GM12878 (cell line): ENCODE measurements around the gene NEAT1. TPM values are rescaled to one million over a fixed set of nuclear protein-coding genes. Genes with fewer than 3 reads are reported as not detected.

Experiments used
- ATAC-seq: fragments of 200-7000 bp; cut with Tn5 transposase; 3 replicates; pipeline ENCODE4 v1.9.1; 2020; ENCODE audit warnings: mild to moderate bottlenecking, moderate library complexity
- BruUV-seq: library from RNA; stranded (reverse); fragments of 400-500 nt; replicated peaks from 2 replicates; lab custom pipeline; 2021; lab: Mats Ljungman, UMichigan
- CTCF ChIA-PET: fragments of 300-600 bp; sonication (Branson Sonifier 250); formaldehyde crosslinking; extraction: SDS; loops from one replicate; lab custom pipeline; 2021; ENCODE audit warnings: inconsistent platforms; lab: Yijun Ruan, JAX
- POLR2A ChIA-PET: fragments of 350-600 bp; formaldehyde crosslinking; extraction: SDS; loops from one replicate; lab custom pipeline; 2021; ENCODE audit warnings: inconsistent platforms; lab: Charles Lee
- RAD21 ChIA-PET: fragments of 300-600 bp; sonication (Branson Sonifier 250); formaldehyde crosslinking; loops from one replicate; lab custom pipeline; 2023; ENCODE audit warnings: antibody characterized with exemption; ENCODE audit not compliant: unreplicated experiment; lab: Charles Lee
- SMC1A ChIA-PET: fragments of 300-600 bp; sonication (Branson Sonifier 250); formaldehyde crosslinking; loops from one replicate; lab custom pipeline; 2023; ENCODE audit not compliant: unreplicated experiment, uncharacterized antibody; lab: Charles Lee
- DNase-seq: peaks from one replicate; pipeline ENCODE4 v3.0.0-alpha.2; 2011; ENCODE audit warnings: low read depth, low spot score
- FAIRE-seq: peaks from 3 replicates; lab custom pipeline; 2011; peaks lifted over from hg19 to GRCh38; lab: Jason Lieb, UNC
- H2AFZ ChIP-seq: 2 replicates; pipeline ENCODE4 v1.6.0; 2011; ENCODE audit warnings: low read depth, low read length, control low read depth; ENCODE audit not compliant: control insufficient read depth
- H3K27ac ChIP-seq: 2 replicates; pipeline ENCODE4 v1.5.1; 2011; ENCODE audit warnings: control low read depth; ENCODE audit not compliant: control insufficient read depth, insufficient read depth
- H3K27me3 ChIP-seq, 2 experiments: replicated peaks in 1 of 2; 2 replicates each; pipeline versions ENCODE4 v1.6.0 to v1.6.1; 2011; ENCODE audit warnings: low read length in 1 of 2; ENCODE audit not compliant: control insufficient read depth in 2 of 2, insufficient read depth in 2 of 2
- H3K36me3 ChIP-seq, 2 experiments: 2 replicates each; pipeline ENCODE4 v1.5.1; 2011; ENCODE audit warnings: low read length in 1 of 2; ENCODE audit not compliant: control insufficient read depth in 2 of 2, insufficient read depth in 2 of 2
- H3K4me1 ChIP-seq: 2 replicates; pipeline ENCODE4 v1.6.1; 2011; ENCODE audit warnings: mild to moderate bottlenecking, low read length, moderate library complexity, mixed read lengths; ENCODE audit not compliant: control insufficient read depth, insufficient read depth
- H3K4me2 ChIP-seq: 2 replicates; pipeline ENCODE4 v1.6.0; 2011; ENCODE audit warnings: control low read depth; ENCODE audit not compliant: control insufficient read depth, insufficient read depth
- H3K4me3 ChIP-seq: fragments of 200-600 bp; sonication (generic); 2 replicates; pipeline ENCODE4 v1.5.1; 2016
- H3K79me2 ChIP-seq: 2 replicates; pipeline ENCODE4 v1.6.0; 2011; ENCODE audit warnings: low read length; ENCODE audit not compliant: control insufficient read depth, insufficient read depth
- H3K9ac ChIP-seq: 2 replicates; pipeline ENCODE4 v1.8.0; 2011; ENCODE audit warnings: low read length, control low read depth, mixed read lengths; ENCODE audit not compliant: control insufficient read depth, insufficient read depth
- H3K9me3 ChIP-seq: replicated peaks from 3 replicates; pipeline ENCODE4 v1.5.1; 2011; ENCODE audit warnings: mild to moderate bottlenecking, low read length; ENCODE audit not compliant: control insufficient read depth, insufficient read depth
- H4K20me1 ChIP-seq: 2 replicates; pipeline ENCODE4 v1.6.0; 2011; ENCODE audit not compliant: control insufficient read depth, insufficient read depth
- E4F1 ChIP-seq: fragments of 450-650 bp; IDR thresholded peaks from 2 replicates; pipeline ENCODE4 v1.6.1; 2018; ENCODE audit warnings: borderline replicate concordance, mild to moderate bottlenecking; ENCODE audit not compliant: partially characterized antibody
- NR2F1 ChIP-seq: fragments of 450-650 bp; conservative IDR thresholded peaks from 2 replicates; pipeline ENCODE4 v1.6.1; 2017; ENCODE audit warnings: mild to moderate bottlenecking
- TARDBP ChIP-seq: IDR thresholded peaks from 2 replicates; pipeline ENCODE4 v1.6.1; 2016; ENCODE audit warnings: borderline replicate concordance
- YBX1 ChIP-seq: fragments of 450-650 bp; IDR thresholded peaks from 2 replicates; pipeline ENCODE4 v1.6.1; 2016; ENCODE audit warnings: antibody characterized with exemption
- ZBTB40 ChIP-seq: fragments of 450-650 bp; IDR thresholded peaks from 2 replicates; pipeline ENCODE4 v1.6.1; 2016; ENCODE audit warnings: mild to moderate bottlenecking, moderate library complexity, borderline replicate concordance
- WGBS: methylation state at CpG from one replicate; pipeline ENCODE4 v1.1.6; 2016; ENCODE audit warnings: low lambda C conversion rate; ENCODE audit not compliant: insufficient replicate concordance, insufficient coverage; ENCODE audit errors: missing lambda C conversion rate; 5-methylcytosine and 5-hydroxymethylcytosine counted together
- in situ Hi-C: fragments of 300-500 bp; cut with MboI; formaldehyde crosslinking; loops from 9 replicates; pipeline ENCODE4 v1.14.3; 2018; ENCODE audit warnings: mixed read lengths
- intact Hi-C: fragments of 100-400 bp; cut with micrococcal nuclease; formaldehyde crosslinking; loops from one replicate; pipeline ENCODE4 v1.14.2; 2022; ENCODE audit not compliant: unreplicated experiment
- polyA plus RNA-seq, 11 experiments: library from polyadenylated mRNA; depleted of rRNA in 4 of 11; unstranded in 6 of 11; stranded (reverse) in 5 of 11; fragments of >200 nt; fragmentation: Nextera tagmentation in 4 of 11; fragmentation: Illumina TruSeq in 1 of 11; extraction: Ambion mirVana in 4 of 11; extraction: Trizol in 1 of 11; gene quantifications; 1 replicate in 1 of 11; 2 replicates in 10 of 11; pipeline versions ENCODE4 v1.2.1 to v1.2.3, GENCODE V29; 2011 to 2016; ENCODE audit warnings: inconsistent platforms in 2 of 11, missing spikeins in 2 of 11, low read depth in 1 of 11
- total RNA-seq, 4 experiments: library from RNA; depleted of rRNA in 3 of 4; stranded (reverse); fragments of >200 nt in 3 of 4; fragmentation: Illumina TruSeq in 1 of 4; extraction: Trizol in 1 of 4; gene quantifications; 2 replicates each; pipeline versions ENCODE4 v1.2.1 to v1.2.3, GENCODE V29; 2013 to 2021

Gene NEAT1
- total and polyA plus RNA-seq, 10 of the 15 experiments (the other 5 are each of a cell fraction or from before 2014, with no cell fraction given): 13.6 to 328 (median 69.4) TPM

GRCh38 chr11:65439331-65440181 lies 17.0 kb downstream of the NEAT1 start:
- RAD21 ChIA-PET: interaction anchor here (0.6 to 3.5 kb wide), 4 partner anchors 22 to 132 kb away, joined by 3 to 19 read pairs (median 4); partner anchors contain the start of gene MALAT1
- SMC1A ChIA-PET: interaction anchor here (0.6 to 2.7 kb wide), 2 partner anchors 19 to 1105 kb away, joined by 3 to 12 read pairs; no protein-coding TSS in a partner anchor
- Histone ChIP-seq H3K9me3 (no peaks in the 10 kb centered on the region), H3K27ac (peak overlapping the region; percentile 89), H3K4me3 (no peak overlapping the region), H2AFZ (no peak overlapping the region), H3K9ac (no peak overlapping the region), H3K79me2 (peaks cover 59% of the 10 kb centered on the region), H3K4me1 (peaks cover 53% of the 10 kb centered on the region), H3K4me2 (peak overlapping the region; percentile 86), H3K36me3 (peaks cover 2 to 17% of the 10 kb centered on the region in 2 experiments), H4K20me1 (no peaks in the 10 kb centered on the region), H3K27me3 (no peaks in the 10 kb centered on the region)
- ATAC-seq (no peak), FAIRE-seq (no peak), DNase-seq (no peak)
- POLR2A ChIA-PET: interaction anchor here (0.7 to 3.1 kb wide), 6 partner anchors 20 to 68 kb away, joined by 3 to 13 read pairs (median 4); no protein-coding TSS in a partner anchor
- 40% methylated on average over 7 of the region's 7 CpGs for WGBS
- BruUV-seq: TSS peak; percentile 9
- TF ChIP-seq ZBTB40 (no peak), YBX1 (no peak), NR2F1 (0 out of 2 replicates have a peak, but pooled peaks have one; percentile 16), E4F1 (no peak), TARDBP (no peak)
- intact Hi-C loops (loop anchor here (2.0 kb wide), 3 partner anchors 13 to 55 kb away; no protein-coding TSS in a partner anchor), in situ Hi-C loops (no loop called here)
- CTCF ChIA-PET: interaction anchor here (0.6 to 2.6 kb wide), 5 partner anchors 23 to 223 kb away, joined by 3 to 13 read pairs (median 4); partner anchors contain the start of genes MALAT1 and RELA
